Measurements from ENCODE around the gene SLC16A12. TPM values are rescaled to one million over a fixed set of nuclear protein-coding genes. Genes with fewer than 3 reads are reported as not detected.

The SLC16A12 gene
- total RNA-seq, 2 experiments from 2014 or later = not detected

- no peaks in the 10 kb centered on the region for H3K4me1 Mint-ChIP-seq (ENCODE audit: low read depth)
- no peak overlapping the region for H3K4me3 Mint-ChIP-seq
- no peak for DNase-seq
- H3K27me3 Mint-ChIP-seq = peaks cover 40% of the 10 kb centered on the region
- ATAC-seq = no peak
- ChIA-PET CTCF (no interaction called here), POLR2A (no interaction called here)
- TF ChIP-seq CTCF (IDR thresholded peaks at IDR 0.05) = no peak
- H3K36me3 Mint-ChIP-seq (ENCODE audit: low read depth) = no peaks in the 10 kb centered on the region
- H3K9me3 Mint-ChIP-seq = no peaks in the 10 kb centered on the region
- H3K27ac Mint-ChIP-seq = no peak overlapping the region
- intact Hi-C loops (cut with micrococcal nuclease) = no loop called here
These were observed 5.1 kb upstream of the SLC16A12 start for GRCh38 chr10:89540420-89540949.

- ATAC-seq = no peak
- no peak overlapping the region for H3K4me3 Mint-ChIP-seq
- no peaks in the 10 kb centered on the region for H3K36me3 Mint-ChIP-seq (ENCODE audit: low read depth)
- no peaks in the 10 kb centered on the region for H3K9me3 Mint-ChIP-seq
- ChIA-PET CTCF (no interaction called here), POLR2A (no interaction called here)
- no peak overlapping the region for H3K27ac Mint-ChIP-seq
- peaks cover 61% of the 10 kb centered on the region for H3K27me3 Mint-ChIP-seq
- intact Hi-C loops (cut with micrococcal nuclease) = no loop called here
- no peak for TF ChIP-seq CTCF (IDR thresholded peaks at IDR 0.05)
- DNase-seq = no peak
- peaks cover 7% of the 10 kb centered on the region for H3K4me1 Mint-ChIP-seq (ENCODE audit: low read depth)
These were observed 2.0 kb upstream of the SLC16A12 start for GRCh38 chr10:89537364-89537763.

GRCh38 chr10:89536013-89536354 lies 590 bp upstream of the SLC16A12 start:
- POLR2A ChIA-PET = no interaction called here
- CTCF ChIA-PET = interaction anchor here (1.0 kb wide), 1 partner anchor 8 kb away, joined by 3 read pairs; no protein-coding TSS in a partner anchor
- H3K27ac Mint-ChIP-seq = no peak overlapping the region

DNA sequence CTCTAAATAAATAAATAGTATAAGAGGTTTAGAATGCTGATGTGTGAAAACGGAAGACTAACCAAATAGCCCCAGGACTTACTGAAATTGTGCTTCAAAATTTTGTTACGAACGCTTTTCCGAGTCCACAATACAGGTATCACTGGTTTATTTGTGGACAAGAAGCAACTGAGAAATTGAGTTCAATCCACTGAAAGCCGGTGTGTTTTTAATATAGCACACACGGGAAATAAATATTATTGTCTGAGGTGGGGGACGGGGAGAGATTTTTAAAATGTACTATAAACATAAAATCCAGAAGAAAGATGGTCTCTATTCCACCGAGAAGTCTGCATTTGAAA lies 598 bp downstream of the SLC16A12 start:
- H3K4me3 Mint-ChIP-seq = no peak overlapping the region
- TF ChIP-seq CTCF (IDR thresholded peaks at IDR 0.05) = no peak
- no peaks in the 10 kb centered on the region for H3K9me3 Mint-ChIP-seq
- H3K27ac Mint-ChIP-seq = no peak overlapping the region
- peaks cover 7% of the 10 kb centered on the region for H3K4me1 Mint-ChIP-seq (ENCODE audit: low read depth)
- CTCF ChIA-PET = no interaction called here
- H3K36me3 Mint-ChIP-seq (ENCODE audit: low read depth) = no peaks in the 10 kb centered on the region
- intact Hi-C loops (cut with micrococcal nuclease) = no loop called here
- ATAC-seq (no peak), DNase-seq (no peak)
- H3K27me3 Mint-ChIP-seq = peaks cover 64% of the 10 kb centered on the region
- POLR2A ChIA-PET = no interaction called here

More at GRCh38 chr10:89536013-89536354, 590 bp upstream of the SLC16A12 start:
- no peak for DNase-seq
- no peak for TF ChIP-seq CTCF (IDR thresholded peaks at IDR 0.05)
- H3K4me1 Mint-ChIP-seq (ENCODE audit: low read depth) = peaks cover 7% of the 10 kb centered on the region
- no peaks in the 10 kb centered on the region for H3K36me3 Mint-ChIP-seq (ENCODE audit: low read depth)
- H3K27me3 Mint-ChIP-seq = peaks cover 67% of the 10 kb centered on the region
- intact Hi-C loops (cut with micrococcal nuclease) = no loop called here
- H3K4me3 Mint-ChIP-seq = no peak overlapping the region
- no peak for ATAC-seq
- H3K9me3 Mint-ChIP-seq = no peaks in the 10 kb centered on the region

GRCh38 chr10:89532476-89532875 lies 2.9 kb downstream of the SLC16A12 start:
- ChIA-PET POLR2A (interaction anchor here (0.6 kb wide), 1 partner anchor 1879 kb away, joined by 5 read pairs; no protein-coding TSS in a partner anchor), CTCF (no interaction called here)
- H3K9me3 Mint-ChIP-seq = no peaks in the 10 kb centered on the region
- H3K4me3 Mint-ChIP-seq = no peak overlapping the region
- peaks cover 55% of the 10 kb centered on the region for H3K27me3 Mint-ChIP-seq
- H3K36me3 Mint-ChIP-seq (ENCODE audit: low read depth) = no peaks in the 10 kb centered on the region
- peaks cover 7% of the 10 kb centered on the region for H3K4me1 Mint-ChIP-seq (ENCODE audit: low read depth)
- no peak for TF ChIP-seq CTCF (IDR thresholded peaks at IDR 0.05)
- no peak for DNase-seq
- no peak overlapping the region for H3K27ac Mint-ChIP-seq
- intact Hi-C loops (cut with micrococcal nuclease) = no loop called here
- ATAC-seq = no peak

Measured in activated CD8-positive, alpha-beta T cell treated with anti-CD3 and anti-CD28 coated beads for 36 hours (primary cell).